ENCODE results near the gene LMOD3. TPM values are rescaled to one million over a fixed set of nuclear protein-coding genes. Genes with fewer than 3 reads are reported as not detected.

Gene LMOD3
- total and polyA plus RNA-seq, 9 of the 15 experiments (the other 6 are each of a cell fraction or from before 2014, with no cell fraction given): 0.03 TPM; not detected in 8

GRCh38 chr3:69160107-69160506, 37.7 kb upstream of the LMOD3 start:
- no peaks in the 10 kb centered on the region for H4K20me1 ChIP-seq (replicated peaks; ENCODE audit: control insufficient read depth, insufficient read depth, low read length)
- H2AFZ ChIP-seq (ENCODE audit: low read depth, low read length): no peak overlapping the region
- H3K4me3 ChIP-seq: no peak overlapping the region
- CTCF ChIA-PET (ENCODE audit: low intra/inter-chr PET ratio): no interaction called here
- no peak overlapping the region for H3K27ac ChIP-seq (ENCODE audit: extremely low read depth, low read depth, low read length)
- H3K36me3 ChIP-seq (ENCODE audit: control insufficient read depth, insufficient read depth, low read length): no peaks in the 10 kb centered on the region
- H3K79me2 ChIP-seq (ENCODE audit: control insufficient read depth, insufficient read depth, low read length): no peaks in the 10 kb centered on the region
- TF ChIP-seq RUNX1 (IDR thresholded peaks at IDR 0.05; ENCODE audit: low read depth) (no peak), ZNF655 (CRISPR knock-in tag; IDR thresholded peaks at IDR 0.05) (no peak), CHAMP1 (IDR thresholded peaks at IDR 0.05) (no peak), SMARCA4 (IDR thresholded peaks at IDR 0.05) (no peak), ZNF24 (IDR thresholded peaks at IDR 0.05) (no peak), POLR2B (IDR thresholded peaks at IDR 0.05; ENCODE audit: low read depth, partially characterized antibody) (no peak), ZBTB8A (IDR thresholded peaks at IDR 0.05; ENCODE audit: partially characterized antibody) (no peak), THRB (CRISPR knock-in tag; conservative IDR thresholded peaks at IDR 0.05) (no peak), TFAP4 (CRISPR knock-in tag; IDR thresholded peaks at IDR 0.05; ENCODE audit: borderline replicate concordance) (no peak), DEAF1 (CRISPR knock-in tag; IDR thresholded peaks at IDR 0.05) (no peak), TGIF2 (CRISPR knock-in tag; IDR thresholded peaks at IDR 0.05) (no peak), SMARCB1 (IDR thresholded peaks at IDR 0.05; ENCODE audit: insufficient read length, low read depth) (no peak), FOXA3 (CRISPR knock-in tag; conservative IDR thresholded peaks at IDR 0.05 in 1 of 2, IDR thresholded peaks at IDR 0.05 in 1 of 2) (no peak), NFXL1 (CRISPR knock-in tag; IDR thresholded peaks at IDR 0.05) (no peak), ARID1B (IDR thresholded peaks at IDR 0.05) (no peak)
- H3K9me3 ChIP-seq (replicated peaks; ENCODE audit: control insufficient read depth, insufficient read depth, low read depth, low read length): no peaks in the 10 kb centered on the region
- FAIRE-seq: no peak
- 13% methylated on average over 2 of the region's 2 CpGs for WGBS (ENCODE audit: insufficient coverage, low coverage, missing lambda C conversion rate)
- H3K4me2 ChIP-seq (ENCODE audit: insufficient read depth, low read length): no peak overlapping the region
- no peak for ATAC-seq
- no TSS peak for BruUV-seq (replicated peaks)
- H3K27me3 ChIP-seq (ENCODE audit: control insufficient read depth in 2 of 2, insufficient read depth in 2 of 2, low read length in 2 of 2): no peaks in the 10 kb centered on the region
- POLR2A ChIA-PET: interaction anchor here (0.7 kb wide), 1 partner anchor 995 kb away, joined by 3 read pairs; no protein-coding TSS in a partner anchor
- H3K9me1 ChIP-seq (ENCODE audit: control insufficient read depth, insufficient read depth, low read length): no peaks in the 10 kb centered on the region
- intact Hi-C loops (cut with micrococcal nuclease): loop anchor here (5.0 kb wide), 1 partner anchor 267 kb away; no protein-coding TSS in a partner anchor
- no peaks in the 10 kb centered on the region for H3K4me1 ChIP-seq (replicated peaks in 1 of 2; ENCODE audit: control insufficient read depth in 2 of 2, insufficient read depth in 2 of 2, low read length in 2 of 2)
- no peak for DNase-seq (ENCODE audit: extremely low read depth in 1 of 4, low spot score in 3 of 4)
- no peak overlapping the region for H3K9ac ChIP-seq (ENCODE audit: insufficient read depth in 1 of 2, low read depth in 2 of 2, low read length in 2 of 2)
- in situ Hi-C loops (cut with MboI): loop anchor here (10.0 to 25.0 kb wide), 3 partner anchors 265 to 777 kb away; no protein-coding TSS in a partner anchor

Data from K562 (cell line).